RWPE2 (cell line): Measurements from ENCODE around the gene TSPAN18.

Experiments
- ATAC-seq: fragments of 200-7000 bp; cut with Tn5 transposase; 3 replicates; pipeline ENCODE4 v1.9.1; 2021; ENCODE audit warnings: low read depth
- DNase-seq: peaks from one replicate; pipeline ENCODE4 v3.0.0-alpha.2; 2020; ENCODE audit warnings: low spot score
- H3K27ac ChIP-seq: fragments of 450-650 bp; 2 replicates; pipeline ENCODE4 v1.5.1; 2017; ENCODE audit warnings: mild to moderate bottlenecking; ENCODE audit not compliant: poor library complexity, severe bottlenecking
- H3K27me3 ChIP-seq: fragments of 250-450 bp; sonication (Bioruptor Pico); 2 replicates; pipeline ENCODE4 v1.5.1; 2021; ENCODE audit warnings: mild to moderate bottlenecking, moderate library complexity; ENCODE audit not compliant: insufficient read depth, poor library complexity, severe bottlenecking
- H3K36me3 ChIP-seq: fragments of 250-450 bp; sonication (Bioruptor Pico); 2 replicates; pipeline ENCODE4 v1.5.1; 2020; ENCODE audit warnings: low read depth, mild to moderate bottlenecking, moderate library complexity
- H3K4me1 ChIP-seq: fragments of 250-450 bp; sonication (Bioruptor Pico); 2 replicates; pipeline ENCODE4 v1.5.1; 2021; ENCODE audit warnings: mild to moderate bottlenecking, moderate library complexity; ENCODE audit not compliant: insufficient read depth, poor library complexity, severe bottlenecking
- H3K4me3 ChIP-seq: fragments of 250-450 bp; sonication (Bioruptor Pico); 2 replicates; pipeline ENCODE4 v1.5.1; 2021; ENCODE audit warnings: mild to moderate bottlenecking, moderate library complexity; ENCODE audit not compliant: severe bottlenecking
- H3K9me3 ChIP-seq: fragments of 250-450 bp; sonication (Bioruptor Pico); 2 replicates; pipeline ENCODE4 v1.5.1; 2021; ENCODE audit warnings: mild to moderate bottlenecking, moderate library complexity; ENCODE audit not compliant: severe bottlenecking
- CTCF ChIP-seq: fragments of 450-650 bp; IDR thresholded peaks from one replicate; pipeline ENCODE4 v1.5.1; 2017; ENCODE audit warnings: mild to moderate bottlenecking, moderate library complexity; ENCODE audit not compliant: poor library complexity, severe bottlenecking

Gene TSPAN18

GRCh38 chr11:44928816-44929215, 202.1 kb downstream of the TSPAN18 start:
- Histone ChIP-seq H3K4me3 (no peak overlapping the region), H3K27me3 (no peaks in the 10 kb centered on the region), H3K27ac (no peak overlapping the region), H3K36me3 (no peaks in the 10 kb centered on the region), H3K9me3 (no peaks in the 10 kb centered on the region), H3K4me1 (no peaks in the 10 kb centered on the region)
- TF ChIP-seq CTCF = no peak
- no peak for ATAC-seq
- DNase-seq = no peak

GRCh38 chr11:44930588-44931302, 204.0 kb downstream of the TSPAN18 start:
- H3K4me3 ChIP-seq = no peak overlapping the region
- no peaks in the 10 kb centered on the region for H3K4me1 ChIP-seq
- H3K36me3 ChIP-seq = no peaks in the 10 kb centered on the region
- no peaks in the 10 kb centered on the region for H3K9me3 ChIP-seq
- H3K27ac ChIP-seq = no peak overlapping the region
- TF ChIP-seq CTCF = no peak
- no peak for DNase-seq
- no peaks in the 10 kb centered on the region for H3K27me3 ChIP-seq
- ATAC-seq = no peak

GRCh38 chr11:44931466-44931865, 204.7 kb downstream of the TSPAN18 start:
- DNase-seq (no peak), ATAC-seq (no peak)
- H3K9me3 ChIP-seq = no peaks in the 10 kb centered on the region
- no peaks in the 10 kb centered on the region for H3K4me1 ChIP-seq
- TF ChIP-seq CTCF = no peak
- H3K36me3 ChIP-seq = no peaks in the 10 kb centered on the region
- H3K27me3 ChIP-seq = no peaks in the 10 kb centered on the region
- no peak overlapping the region for H3K27ac ChIP-seq
- no peak overlapping the region for H3K4me3 ChIP-seq

- H3K27ac ChIP-seq = no peak overlapping the region
- H3K4me1 ChIP-seq = no peaks in the 10 kb centered on the region
- no peak overlapping the region for H3K4me3 ChIP-seq
- no peaks in the 10 kb centered on the region for H3K27me3 ChIP-seq
- TF ChIP-seq CTCF = no peak
- H3K36me3 ChIP-seq = no peaks in the 10 kb centered on the region
- ATAC-seq = no peak
- H3K9me3 ChIP-seq = no peaks in the 10 kb centered on the region
- no peak for DNase-seq
These were observed 207.3 kb downstream of the TSPAN18 start for GRCh38 chr11:44934110-44934509.

GRCh38 chr11:44934735-44935250, 208.0 kb downstream of the TSPAN18 start:
- no peak overlapping the region for H3K4me3 ChIP-seq
- H3K4me1 ChIP-seq = no peaks in the 10 kb centered on the region
- H3K9me3 ChIP-seq = no peaks in the 10 kb centered on the region
- ATAC-seq (no peak), DNase-seq (no peak)
- H3K36me3 ChIP-seq = no peaks in the 10 kb centered on the region
- no peak overlapping the region for H3K27ac ChIP-seq
- H3K27me3 ChIP-seq = no peaks in the 10 kb centered on the region
- no peak for TF ChIP-seq CTCF
